Measurements from ENCODE around the gene FBXL4.

DNA sequence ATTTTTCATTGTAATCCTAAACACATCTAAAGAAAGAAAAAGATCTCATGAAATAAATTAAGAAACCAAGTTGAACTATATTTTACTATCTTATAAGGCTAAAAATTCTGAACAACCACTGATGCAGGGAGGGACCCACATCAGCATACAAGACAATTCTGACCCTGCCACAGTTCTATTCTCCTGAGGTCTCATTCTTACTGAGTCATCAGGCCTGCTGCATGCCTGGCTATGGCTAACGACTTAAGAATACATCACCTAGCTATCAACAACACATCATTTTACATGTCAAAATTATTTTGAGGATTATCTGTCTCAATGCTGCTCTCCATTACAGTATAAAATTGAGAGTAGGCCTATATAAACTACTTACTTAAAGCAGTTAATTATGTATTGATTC lies 52.9 kb downstream of the FBXL4 start:
- TF ChIP-seq POLR2A (IDR thresholded peaks at IDR 0.05; ENCODE audit: extremely low read depth, insufficient read length) = no peak
- TF ChIP-seq, protein P1, sequence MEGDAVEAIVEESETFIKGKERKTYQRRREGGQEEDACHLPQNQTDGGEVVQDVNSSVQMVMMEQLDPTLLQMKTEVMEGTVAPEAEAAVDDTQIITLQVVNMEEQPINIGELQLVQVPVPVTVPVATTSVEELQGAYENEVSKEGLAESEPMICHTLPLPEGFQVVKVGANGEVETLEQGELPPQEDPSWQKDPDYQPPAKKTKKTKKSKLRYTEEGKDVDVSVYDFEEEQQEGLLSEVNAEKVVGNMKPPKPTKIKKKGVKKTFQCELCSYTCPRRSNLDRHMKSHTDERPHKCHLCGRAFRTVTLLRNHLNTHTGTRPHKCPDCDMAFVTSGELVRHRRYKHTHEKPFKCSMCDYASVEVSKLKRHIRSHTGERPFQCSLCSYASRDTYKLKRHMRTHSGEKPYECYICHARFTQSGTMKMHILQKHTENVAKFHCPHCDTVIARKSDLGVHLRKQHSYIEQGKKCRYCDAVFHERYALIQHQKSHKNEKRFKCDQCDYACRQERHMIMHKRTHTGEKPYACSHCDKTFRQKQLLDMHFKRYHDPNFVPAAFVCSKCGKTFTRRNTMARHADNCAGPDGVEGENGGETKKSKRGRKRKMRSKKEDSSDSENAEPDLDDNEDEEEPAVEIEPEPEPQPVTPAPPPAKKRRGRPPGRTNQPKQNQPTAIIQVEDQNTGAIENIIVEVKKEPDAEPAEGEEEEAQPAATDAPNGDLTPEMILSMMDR (IDR thresholded peaks at IDR 0.05; ENCODE audit: low read depth, low read length) = no peak

Measured in NB4 (cell line).